Measurements from ENCODE around the gene CASZ1. TPM values are rescaled to one million over a fixed set of nuclear protein-coding genes. Genes with fewer than 3 reads are reported as not detected.

The CASZ1 gene
- total RNA-seq, 2 experiments from 2014 or later = 2.9 to 4.1 TPM

- Mint-ChIP-seq H3K4me1 (ENCODE audit: low read depth) (no peaks in the 10 kb centered on the region), H3K27me3 (no peaks in the 10 kb centered on the region), H3K27ac (no peak overlapping the region), H3K9me3 (no peaks in the 10 kb centered on the region), H3K36me3 (ENCODE audit: low read depth) (peaks cover 5% of the 10 kb centered on the region), H3K4me3 (no peak overlapping the region)
- intact Hi-C loops (cut with micrococcal nuclease) = no loop called here
- POLR2A ChIA-PET = no interaction called here
- DNase-seq (no peak), ATAC-seq (no peak)
- no peak for TF ChIP-seq CTCF (IDR thresholded peaks at IDR 0.05)
- CTCF ChIA-PET = interaction anchor here (1.3 kb wide), 1 partner anchor 133 kb away, joined by 3 read pairs; no protein-coding TSS in a partner anchor
Measured at GRCh38 chr1:10628685-10629084, 167.8 kb downstream of the CASZ1 start.

GRCh38 chr1:10626791-10627410 is 169.5 kb downstream of the CASZ1 start:
- Mint-ChIP-seq H3K4me3 (no peak overlapping the region), H3K27me3 (no peaks in the 10 kb centered on the region), H3K4me1 (ENCODE audit: low read depth) (no peaks in the 10 kb centered on the region), H3K36me3 (ENCODE audit: low read depth) (peaks cover 5% of the 10 kb centered on the region), H3K27ac (no peak overlapping the region), H3K9me3 (no peaks in the 10 kb centered on the region)
- ATAC-seq (no peak), DNase-seq (no peak)
- no peak for TF ChIP-seq CTCF (IDR thresholded peaks at IDR 0.05)
- POLR2A ChIA-PET = no interaction called here
- CTCF ChIA-PET = no interaction called here
- intact Hi-C loops (cut with micrococcal nuclease) = no loop called here

GRCh38 chr1:10626131-10626731 is 170.2 kb downstream of the CASZ1 start:
- no peak overlapping the region for H3K4me3 Mint-ChIP-seq
- ChIA-PET POLR2A (interaction anchor here (0.9 kb wide), 1 partner anchor 132 kb away, joined by 3 read pairs; no protein-coding TSS in a partner anchor), CTCF (no interaction called here)
- no peak for DNase-seq
- no peak for TF ChIP-seq CTCF (IDR thresholded peaks at IDR 0.05)
- H3K27me3 Mint-ChIP-seq = no peaks in the 10 kb centered on the region
- no peak overlapping the region for H3K27ac Mint-ChIP-seq
- no peaks in the 10 kb centered on the region for H3K4me1 Mint-ChIP-seq (ENCODE audit: low read depth)
- no peak for ATAC-seq
- peaks cover 5% of the 10 kb centered on the region for H3K36me3 Mint-ChIP-seq (ENCODE audit: low read depth)
- intact Hi-C loops (cut with micrococcal nuclease) = no loop called here
- H3K9me3 Mint-ChIP-seq = no peaks in the 10 kb centered on the region

- no peak for ATAC-seq
- H3K36me3 Mint-ChIP-seq (ENCODE audit: low read depth) = peaks cover 5% of the 10 kb centered on the region
Measured at GRCh38 chr1:10625554-10625953, 170.9 kb downstream of the CASZ1 start.

More at GRCh38 chr1:10625554-10625953, 170.9 kb downstream of the CASZ1 start:
- ChIA-PET POLR2A (interaction anchor here (0.9 kb wide), 1 partner anchor 131 kb away, joined by 3 read pairs; no protein-coding TSS in a partner anchor), CTCF (no interaction called here)
- Mint-ChIP-seq H3K27ac (no peak overlapping the region), H3K9me3 (no peaks in the 10 kb centered on the region), H3K4me1 (ENCODE audit: low read depth) (no peaks in the 10 kb centered on the region), H3K27me3 (no peaks in the 10 kb centered on the region), H3K4me3 (no peak overlapping the region)
- TF ChIP-seq CTCF (IDR thresholded peaks at IDR 0.05) = no peak
- intact Hi-C loops (cut with micrococcal nuclease) = no loop called here
- DNase-seq = no peak
